GM10847 (cell line): ENCODE data around the gene PEX5.

ENCODE experiments used
- POLR2A ChIP-seq: IDR thresholded peaks from 2 replicates; pipeline ENCODE4 v1.6.1; 2011; ENCODE audit not compliant: insufficient read length; ENCODE audit errors: extremely low read depth

PEX5 gene

GRCh38 chr12:7155471-7156034, 33.9 kb upstream of the PEX5 start:
- TF ChIP-seq POLR2A = no peak

GRCh38 chr12:7156259-7157197, 33.0 kb upstream of the PEX5 start:
- TF ChIP-seq POLR2A = no peak

GRCh38 chr12:7157391-7157790, 32.1 kb upstream of the PEX5 start:
- no peak for TF ChIP-seq POLR2A

- no peak for TF ChIP-seq POLR2A
These were observed 30.5 kb upstream of the PEX5 start for GRCh38 chr12:7158781-7159609.

GRCh38 chr12:7160183-7160582, 29.3 kb upstream of the PEX5 start:
- TF ChIP-seq POLR2A = no peak

GRCh38 chr12:7161327-7161726, 28.2 kb upstream of the PEX5 start:
- TF ChIP-seq POLR2A = no peak

GRCh38 chr12:7161811-7162210, 27.7 kb upstream of the PEX5 start:
- no peak for TF ChIP-seq POLR2A

GRCh38 chr12:7162691-7163114, 26.8 kb upstream of the PEX5 start:
- no peak for TF ChIP-seq POLR2A

GRCh38 chr12:7169951-7170350, 19.5 kb upstream of the PEX5 start:
- no peak for TF ChIP-seq POLR2A

GRCh38 chr12:7171854-7172253, 17.6 kb upstream of the PEX5 start:
- TF ChIP-seq POLR2A = no peak

- TF ChIP-seq POLR2A = no peak
These were observed 14.0 kb upstream of the PEX5 start for GRCh38 chr12:7175493-7175892.

- TF ChIP-seq POLR2A = no peak
These were observed 12.9 kb upstream of the PEX5 start for GRCh38 chr12:7176595-7176994.

- TF ChIP-seq POLR2A = no peak
These were observed 11.0 kb upstream of the PEX5 start for GRCh38 chr12:7178481-7178880.

GRCh38 chr12:7180685-7181084, 8.8 kb upstream of the PEX5 start:
- TF ChIP-seq POLR2A = no peak

- no peak for TF ChIP-seq POLR2A
These were observed 706 bp upstream of the PEX5 start for GRCh38 chr12:7188562-7189397.
